Activated T-cell treated with anti-CD3 and anti-CD28 coated beads for 1 hour (primary cell): Measurements from ENCODE around the gene FOXK1.
"Not testable (repeated sequence)": the region's sequence is repeated elsewhere in the genome, so short reads cannot be mapped to it uniquely, and the experiment has no call there.

Experiments
- DNase-seq: peaks from one replicate; pipeline ENCODE4 v3.0.0-alpha.2; 2020; ENCODE audit warnings: low read depth

Gene FOXK1

DNA sequence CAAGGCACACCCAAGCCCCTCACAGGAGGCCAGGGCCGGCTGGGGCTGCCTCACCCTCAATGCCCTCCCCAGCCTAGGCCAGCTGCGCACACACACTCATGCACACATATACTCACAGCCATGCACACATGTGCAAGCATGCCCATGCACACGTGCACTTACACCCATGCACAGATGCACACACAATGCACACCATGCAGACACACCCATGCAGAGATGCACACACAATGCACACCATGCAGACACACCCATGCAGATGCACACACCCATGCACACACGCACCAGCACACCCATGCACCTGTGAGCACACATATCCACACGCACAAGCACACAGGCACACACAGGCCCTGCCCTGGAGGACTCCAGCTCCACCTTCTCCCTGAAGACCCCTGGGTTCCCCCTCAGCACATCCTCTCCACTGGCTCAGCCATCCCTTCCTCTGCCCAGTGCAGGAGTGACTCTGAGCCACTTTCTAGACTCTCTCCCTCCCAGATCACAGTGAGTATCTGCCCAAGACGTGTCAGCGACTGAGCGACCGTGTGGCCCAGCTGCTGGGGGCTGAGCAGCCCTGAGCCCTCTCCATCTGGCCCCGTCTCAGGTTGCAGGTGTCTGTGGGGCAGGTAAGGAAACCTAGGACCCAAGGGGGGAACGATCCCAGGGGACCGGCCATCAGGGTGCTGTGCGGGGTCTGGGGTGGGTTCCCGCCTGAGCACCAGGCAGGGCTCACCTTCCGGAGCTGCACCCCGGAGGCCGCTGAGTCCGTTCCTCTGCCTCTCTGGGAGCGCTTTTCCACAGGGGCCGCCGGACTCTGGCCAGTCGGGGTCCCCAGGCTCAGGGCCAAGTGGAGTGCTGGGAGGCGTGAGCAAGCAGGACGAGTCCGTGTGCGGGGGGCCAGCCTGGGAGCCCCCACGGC lies 119.1 kb downstream of the FOXK1 start:
- no peak for DNase-seq

GRCh38 chr7:4801839-4802231 lies 119.7 kb downstream of the FOXK1 start:
- DNase-seq = no peak

GRCh38 chr7:4802577-4802976 lies 120.5 kb downstream of the FOXK1 start:
- not testable (repeated sequence) for DNase-seq

DNA sequence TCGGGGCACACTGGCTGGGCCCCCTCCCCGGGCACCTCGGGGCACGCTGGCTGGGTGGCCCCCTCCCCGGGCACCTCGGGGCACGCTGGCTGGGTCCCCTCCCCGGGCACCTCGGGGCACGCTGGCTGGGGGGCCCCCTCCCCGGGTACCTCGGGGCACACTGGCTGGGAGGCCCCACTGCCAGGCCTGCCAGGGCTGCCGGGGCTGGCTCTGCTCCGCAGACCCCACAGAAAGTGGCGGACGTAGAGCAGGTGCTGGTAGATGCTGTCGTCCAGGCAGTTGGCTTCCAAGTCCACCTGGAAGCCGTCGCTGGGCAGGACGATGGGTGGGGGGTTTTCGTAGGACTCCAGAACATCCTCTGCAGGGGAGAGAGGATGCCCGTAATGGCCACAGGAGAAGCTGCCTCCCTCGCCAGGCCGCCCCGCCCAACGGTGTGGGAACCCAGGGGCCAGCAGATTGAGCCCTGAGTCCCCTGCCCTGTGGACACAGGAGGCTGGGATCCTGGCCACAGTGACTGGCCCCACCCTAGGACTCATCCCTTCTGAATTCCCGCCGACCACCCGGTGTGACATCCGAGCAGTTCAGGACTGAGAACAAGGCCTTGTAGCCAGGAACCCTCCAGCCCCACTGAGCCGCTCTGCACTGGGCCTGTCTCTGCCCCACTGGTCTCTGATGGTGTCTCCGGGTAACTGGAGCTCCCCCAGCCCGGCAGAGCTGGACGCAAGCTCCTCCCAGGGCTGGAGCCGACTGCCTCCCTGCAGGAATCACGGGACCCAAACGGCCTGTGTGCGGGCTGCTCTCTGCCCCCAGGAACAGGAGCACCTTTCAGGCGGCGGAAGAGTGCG lies 121.5 kb downstream of the FOXK1 start:
- no peak for DNase-seq

GRCh38 chr7:4805110-4805983 lies 123.3 kb downstream of the FOXK1 start:
- no peak for DNase-seq

GRCh38 chr7:4805984-4806300 lies 123.8 kb downstream of the FOXK1 start:
- DNase-seq = no peak

GRCh38 chr7:4806983-4807597 lies 125.0 kb downstream of the FOXK1 start:
- DNase-seq = no peak

- no peak for DNase-seq
Measured at GRCh38 chr7:4807598-4808016, 125.5 kb downstream of the FOXK1 start.

DNA sequence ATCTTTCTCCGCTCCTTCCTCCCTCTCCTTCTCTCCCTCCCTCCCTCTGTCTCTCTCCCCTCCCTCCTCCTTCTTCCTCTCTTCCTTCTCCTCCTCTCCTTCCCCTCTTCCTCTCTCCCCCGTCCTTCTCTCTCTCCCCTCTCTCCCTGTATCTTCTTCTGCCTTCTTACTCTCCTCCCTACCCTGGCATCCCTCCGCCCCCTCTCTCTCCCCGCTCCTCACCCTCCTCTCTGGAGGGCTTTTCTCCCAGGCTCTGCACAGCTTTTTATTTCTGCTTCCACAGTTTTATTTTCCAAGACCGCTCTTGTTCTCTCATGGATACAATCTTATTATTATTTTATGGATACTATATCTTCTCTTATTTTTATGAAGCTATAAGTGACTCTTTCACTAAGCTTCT lies 125.9 kb downstream of the FOXK1 start:
- DNase-seq = no peak

DNA sequence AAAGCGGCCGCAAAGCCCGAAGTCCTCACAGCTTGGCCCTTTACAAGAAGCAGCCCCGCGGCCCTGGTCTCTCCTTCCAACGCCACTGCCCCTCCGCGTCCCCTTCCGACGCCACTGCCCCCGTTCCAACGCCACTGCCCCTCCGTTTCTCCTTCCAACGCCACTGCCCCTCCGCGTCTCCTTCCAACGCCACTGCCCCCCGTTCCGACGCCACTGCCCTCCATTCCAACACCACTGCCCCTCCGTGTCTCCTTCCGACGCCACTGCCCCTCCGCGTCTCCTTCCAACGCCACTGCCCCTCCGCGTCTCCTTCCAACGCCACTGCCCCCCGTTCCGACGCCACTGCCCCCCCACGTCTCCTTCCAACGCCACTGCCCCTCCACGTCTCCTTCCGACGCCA lies 126.5 kb downstream of the FOXK1 start:
- no peak for DNase-seq

DNA sequence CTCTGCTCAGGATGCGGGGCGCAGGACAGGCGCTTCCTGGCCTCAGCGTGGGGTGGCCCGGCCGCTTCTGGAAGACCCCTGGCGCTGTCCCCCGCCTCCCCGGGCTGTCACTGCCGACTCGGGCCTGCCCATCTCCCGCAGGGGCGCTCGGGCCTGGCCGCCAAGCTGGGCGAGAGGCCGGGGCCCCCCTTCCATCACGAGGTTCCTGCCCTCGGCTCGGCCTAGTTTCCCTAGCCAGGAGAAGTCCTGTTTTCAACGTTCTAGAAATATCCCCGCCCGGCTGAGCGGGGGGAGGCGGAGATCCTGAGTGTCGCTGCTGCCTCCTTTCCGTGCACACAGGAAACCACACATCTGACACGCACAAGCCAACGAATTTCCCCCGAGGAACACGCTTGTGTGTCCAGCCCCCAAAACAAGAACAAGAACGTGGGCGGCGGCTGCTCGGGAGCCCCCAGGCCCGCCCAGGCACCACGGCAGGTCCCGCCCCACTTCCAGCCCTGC lies 127.0 kb downstream of the FOXK1 start:
- DNase-seq = peak; percentile 14

GRCh38 chr7:4809666-4810065 lies 127.6 kb downstream of the FOXK1 start:
- no peak for DNase-seq

DNA sequence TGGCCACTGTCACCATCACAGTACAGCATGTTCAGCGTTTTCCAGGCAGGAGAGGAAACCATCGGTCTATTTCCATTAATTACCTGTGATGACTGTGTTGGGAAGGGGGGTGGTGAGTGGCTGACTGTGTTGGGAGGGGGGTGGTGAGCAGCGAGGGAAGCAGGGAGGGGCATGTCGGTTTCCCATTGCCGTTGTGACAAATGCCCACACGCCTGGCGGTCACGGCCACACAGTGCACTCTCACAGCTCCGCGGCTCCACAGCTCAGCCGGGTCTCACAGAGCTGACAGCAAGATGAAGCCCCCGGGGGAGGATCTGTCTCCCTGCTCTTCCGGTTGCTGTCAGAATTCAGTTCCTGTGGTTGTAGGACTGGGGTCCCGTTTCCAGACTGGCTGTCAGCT lies 132.3 kb downstream of the FOXK1 start:
- no peak for DNase-seq

- no peak for DNase-seq
Measured at GRCh38 chr7:4815121-4815520, 133.0 kb downstream of the FOXK1 start.

DNA sequence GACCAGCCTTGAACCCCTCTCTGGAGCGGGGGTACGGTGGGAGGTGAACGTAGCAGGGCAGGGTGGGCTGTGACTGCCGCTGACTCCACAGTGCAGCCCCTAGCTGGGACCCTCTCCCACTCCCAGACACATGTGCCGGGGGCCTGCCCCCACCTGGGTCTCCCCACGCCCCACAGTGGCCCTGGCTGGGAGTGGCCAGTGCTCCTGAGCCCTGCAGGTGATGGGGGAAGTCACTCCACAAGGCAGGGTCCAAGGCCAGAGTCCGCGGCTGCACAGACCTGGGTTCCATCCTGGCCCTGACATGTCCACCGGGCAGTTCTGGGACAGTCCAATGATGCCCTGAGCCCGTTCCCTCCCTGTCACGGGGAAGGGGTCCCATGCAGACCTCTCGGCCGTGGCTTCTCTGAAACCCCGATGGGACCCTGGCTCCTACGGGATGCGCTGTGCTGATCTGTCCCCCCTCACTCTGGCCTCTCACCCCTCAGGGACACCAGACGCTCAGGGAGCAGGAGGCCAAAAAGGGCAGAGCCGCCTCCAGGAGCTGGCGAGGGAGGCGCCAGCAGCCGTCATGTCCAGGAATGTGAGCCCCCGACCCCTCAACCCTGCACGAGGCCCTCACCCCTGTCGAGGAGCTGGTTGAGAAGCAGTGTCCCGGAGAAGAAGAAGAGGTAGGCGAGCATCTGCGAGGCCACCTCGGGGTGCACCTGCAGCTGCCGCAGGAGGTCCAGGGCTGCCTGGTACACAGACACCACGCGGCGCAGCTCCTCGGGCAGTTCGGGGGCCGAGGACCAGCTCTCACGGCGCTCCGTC lies 133.7 kb downstream of the FOXK1 start:
- no peak for DNase-seq

GRCh38 chr7:4816419-4817080 lies 134.5 kb downstream of the FOXK1 start:
- DNase-seq = no peak

GRCh38 chr7:4817178-4817901 lies 135.2 kb downstream of the FOXK1 start:
- DNase-seq = no peak

DNA sequence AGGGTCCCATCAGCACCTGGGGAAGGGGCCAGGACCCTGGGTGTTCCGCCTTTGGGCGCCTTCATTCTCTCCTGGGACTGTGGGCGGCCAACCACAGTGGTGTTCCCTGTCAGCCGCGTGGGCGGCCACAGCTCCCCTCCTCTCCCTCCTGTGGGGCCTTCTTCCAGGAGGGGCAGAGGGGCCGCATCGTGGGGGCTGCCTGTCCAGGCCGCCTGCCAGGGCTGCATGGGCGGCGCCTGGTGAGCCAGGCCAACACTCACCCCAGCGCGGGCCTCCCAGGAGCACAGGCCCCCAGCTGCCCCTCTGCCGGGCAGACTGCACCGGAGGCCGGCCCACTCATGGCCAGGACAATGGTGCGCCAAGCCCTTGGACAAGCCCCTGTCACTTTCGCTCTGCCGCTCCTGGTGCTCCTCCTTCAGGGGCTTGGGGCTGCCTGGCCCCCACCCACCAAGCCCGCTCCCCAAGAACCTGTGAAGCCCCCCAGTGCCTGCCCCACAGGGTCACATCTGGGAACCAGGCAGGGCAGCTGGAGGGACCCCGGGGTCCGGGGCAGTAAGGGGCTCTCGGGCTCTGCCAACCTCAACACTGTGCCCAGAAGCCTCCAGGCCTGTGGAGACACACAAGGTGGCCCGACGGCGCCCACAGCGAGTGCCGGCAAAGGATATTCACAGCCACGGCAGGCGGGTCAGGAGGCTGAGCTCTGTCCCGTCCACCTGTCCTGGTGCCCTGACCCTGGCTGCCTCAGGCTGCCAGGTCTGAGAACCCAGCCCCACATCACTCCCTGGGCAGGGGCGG lies 136.1 kb downstream of the FOXK1 start:
- no peak for DNase-seq
